SK-N-SH (cell line): ENCODE results near the gene MAP3K6.

ENCODE experiments used
- CTCF ChIP-seq: fragments of 200-600 bp; sonication (generic); IDR thresholded peaks from 2 replicates; pipeline ENCODE4 v1.6.1; 2017; ENCODE audit warnings: antibody characterized with exemption, mild to moderate bottlenecking, moderate library complexity
- POLR2AphosphoS5 ChIP-seq: IDR thresholded peaks from 2 replicates; pipeline ENCODE4 v1.6.1; 2012; ENCODE audit warnings: low read depth, low read length
- YY1 ChIP-seq: IDR thresholded peaks from 2 replicates; pipeline ENCODE4 v1.4.0; 2012; ENCODE audit warnings: low read depth, mild to moderate bottlenecking
- ZBTB33 ChIP-seq: IDR thresholded peaks from 2 replicates; pipeline ENCODE4 v1.4.0; 2012; ENCODE audit warnings: low read depth, borderline replicate concordance

- TF ChIP-seq ZBTB33 (no peak), CTCF (no peak), YY1 (no peak), POLR2AphosphoS5 (no peak)
Measured at GRCh38 chr1:27353629-27354028, 13.1 kb downstream of the MAP3K6 start.
